Stimulated activated CD4-positive, alpha-beta T cell treated with anti-CD3 and anti-CD28 coated beads, Interleukin-4, amount 100 ng/mL, for 24 hours (primary cell): Measurements from ENCODE around the gene PDCD1LG2.
A peak's percentile ranks its signal among the peaks of the same experiment; 100 is the strongest.
"Not testable (repeated sequence)": the region's sequence is repeated elsewhere in the genome, so short reads cannot be mapped to it uniquely, and the experiment has no call there.

ENCODE experiments used
- DNase-seq: peaks from one replicate; pipeline ENCODE4 v3.0.0-alpha.2; 2020

PDCD1LG2 gene

DNA sequence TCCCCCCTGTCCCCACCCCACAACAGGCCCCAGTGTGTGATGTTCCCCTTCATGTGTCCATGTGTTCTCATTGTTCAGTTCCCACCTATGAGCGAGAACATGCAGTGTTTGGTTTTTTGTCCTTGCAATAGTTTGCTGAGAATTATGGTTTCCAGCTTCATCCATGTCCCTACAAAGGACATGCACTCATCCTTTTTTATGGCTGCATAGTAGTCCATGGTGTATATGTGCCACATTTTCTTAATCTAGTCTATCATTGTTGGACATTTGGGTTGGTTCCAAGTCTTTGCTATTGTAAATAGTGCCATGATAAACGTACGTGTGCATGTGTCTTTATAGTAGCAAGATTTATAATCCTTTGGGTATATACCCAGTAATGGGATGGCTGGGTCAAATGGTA, 15.6 kb upstream of the PDCD1LG2 start:
- not testable (repeated sequence) for DNase-seq

- no peak for DNase-seq
Measured at GRCh38 chr9:5499157-5499556, 11.2 kb upstream of the PDCD1LG2 start.

DNA sequence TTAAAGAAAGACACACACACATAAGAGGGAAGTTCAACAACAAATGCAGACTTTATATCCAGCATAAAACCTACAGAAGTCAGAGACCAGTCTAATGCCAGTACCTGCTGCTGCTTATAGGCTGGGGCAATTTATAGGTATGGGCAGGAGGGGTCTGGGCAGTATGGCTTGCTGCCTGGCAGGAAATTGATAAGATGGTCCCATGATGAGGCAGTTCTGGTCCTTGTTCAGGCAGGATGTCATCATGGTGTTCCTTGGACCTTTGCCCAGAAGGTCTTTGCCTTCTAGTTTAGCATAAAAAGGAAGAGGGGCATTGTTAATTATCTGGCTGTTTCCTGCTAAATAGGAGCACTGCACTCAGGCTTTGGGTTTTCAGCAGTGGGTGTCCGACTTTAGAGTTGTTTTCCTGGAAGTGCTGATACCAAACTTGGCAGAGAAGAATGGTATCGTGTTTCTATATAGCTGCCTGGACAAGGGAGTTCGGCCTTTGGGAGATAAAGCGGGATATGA, 10.4 kb upstream of the PDCD1LG2 start:
- DNase-seq: no peak

DNA sequence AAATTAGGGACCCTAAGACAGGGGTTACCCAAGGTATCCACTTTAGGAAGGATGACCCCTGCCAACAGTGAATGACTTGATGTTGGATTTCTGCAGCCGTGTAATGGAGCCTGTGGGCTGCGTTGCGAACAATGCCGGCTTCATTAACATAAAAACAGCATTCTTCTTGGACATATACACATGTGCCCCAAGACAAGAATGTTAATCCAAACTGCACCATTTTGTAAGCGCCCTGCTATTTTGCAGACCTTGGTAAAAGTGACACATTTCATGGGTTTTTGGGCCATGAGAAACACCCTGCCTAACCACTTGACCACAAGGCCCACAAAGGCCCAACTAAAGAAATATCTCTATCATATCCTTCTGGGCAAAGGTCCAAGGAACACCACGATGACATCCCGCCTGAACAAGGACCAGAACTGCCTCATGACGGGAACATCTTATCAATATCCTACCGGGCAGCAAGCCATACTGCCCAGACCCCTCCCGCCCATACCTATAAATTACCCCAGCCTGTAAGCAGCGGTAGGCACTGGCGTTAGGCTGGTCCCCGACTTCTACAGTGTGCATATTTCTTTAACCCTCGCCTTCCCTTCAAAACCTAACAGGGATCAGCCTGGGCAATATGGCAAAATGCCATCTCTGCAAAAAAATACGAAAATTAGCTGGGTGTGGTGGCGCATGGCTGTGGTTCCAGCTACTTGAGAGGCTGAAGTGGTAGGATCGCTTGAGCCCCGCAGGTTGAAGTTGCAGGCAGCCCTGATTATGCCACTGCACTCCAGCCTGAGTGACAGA, 9.7 kb upstream of the PDCD1LG2 start:
- DNase-seq: no peak

DNA sequence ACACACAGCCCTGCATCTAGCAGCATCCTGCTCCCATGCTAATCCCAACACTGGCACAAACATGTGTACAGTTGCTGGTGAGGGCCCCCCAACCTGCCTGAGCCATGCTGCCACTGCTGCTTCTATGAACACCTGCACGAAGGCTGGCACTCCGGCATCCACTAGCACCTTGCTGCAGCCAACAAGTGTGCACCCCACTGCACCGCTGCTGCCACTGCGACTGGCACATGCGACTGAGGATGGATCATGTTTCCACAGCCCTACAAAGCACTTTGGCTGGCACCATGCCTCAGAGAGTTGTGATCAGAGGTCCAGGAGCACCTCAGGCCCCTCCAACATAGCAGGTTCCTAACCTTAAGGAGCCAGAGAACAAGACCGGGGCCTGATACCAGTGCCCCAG, 7.8 kb upstream of the PDCD1LG2 start:
- DNase-seq: no peak

GRCh38 chr9:5509573-5509972, 758 bp upstream of the PDCD1LG2 start:
- DNase-seq: no peak

DNA sequence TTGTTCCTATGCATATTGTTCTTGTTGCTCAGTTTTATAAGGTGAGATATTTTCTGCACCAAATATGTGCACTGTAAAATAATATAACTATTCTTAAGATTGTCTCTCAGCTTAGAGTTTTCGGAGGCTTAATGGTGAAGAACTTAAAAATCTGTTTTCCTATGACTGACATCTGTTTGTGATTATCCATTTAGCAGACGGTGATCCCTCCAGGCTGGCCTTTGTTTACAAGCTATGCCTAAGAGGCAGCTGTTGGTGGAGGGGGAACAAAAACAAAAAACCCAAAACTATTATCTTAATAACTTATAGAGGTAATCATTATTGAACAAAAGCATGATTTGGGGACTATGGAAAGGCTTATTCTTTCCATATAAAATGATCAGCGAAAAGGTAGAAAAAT, 658 bp downstream of the PDCD1LG2 start:
- DNase-seq: no peak

DNA sequence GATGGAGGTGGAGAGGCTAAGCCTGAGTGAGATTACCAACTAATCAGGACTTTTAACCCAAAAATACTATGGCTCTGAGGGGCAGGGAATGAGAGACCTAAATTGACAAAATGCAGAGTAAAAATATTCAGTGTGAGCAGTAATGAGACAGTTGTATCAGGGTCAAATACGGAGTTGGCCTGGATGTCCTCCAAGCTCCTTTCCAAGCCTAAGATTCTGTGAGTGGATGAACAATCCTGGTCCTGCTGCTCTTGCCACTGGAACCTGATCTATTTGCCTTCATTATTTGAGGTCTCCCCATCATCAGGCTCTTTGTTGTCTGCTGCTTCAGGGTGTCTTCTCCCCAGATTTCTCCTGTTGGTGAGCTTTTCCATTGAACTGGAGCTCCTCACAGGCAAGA, 1.1 kb downstream of the PDCD1LG2 start:
- no peak for DNase-seq

- no peak for DNase-seq
Measured at GRCh38 chr9:5511935-5512580, 1.7 kb downstream of the PDCD1LG2 start.

GRCh38 chr9:5512658-5513452, 2.5 kb downstream of the PDCD1LG2 start:
- DNase-seq: no peak

DNA sequence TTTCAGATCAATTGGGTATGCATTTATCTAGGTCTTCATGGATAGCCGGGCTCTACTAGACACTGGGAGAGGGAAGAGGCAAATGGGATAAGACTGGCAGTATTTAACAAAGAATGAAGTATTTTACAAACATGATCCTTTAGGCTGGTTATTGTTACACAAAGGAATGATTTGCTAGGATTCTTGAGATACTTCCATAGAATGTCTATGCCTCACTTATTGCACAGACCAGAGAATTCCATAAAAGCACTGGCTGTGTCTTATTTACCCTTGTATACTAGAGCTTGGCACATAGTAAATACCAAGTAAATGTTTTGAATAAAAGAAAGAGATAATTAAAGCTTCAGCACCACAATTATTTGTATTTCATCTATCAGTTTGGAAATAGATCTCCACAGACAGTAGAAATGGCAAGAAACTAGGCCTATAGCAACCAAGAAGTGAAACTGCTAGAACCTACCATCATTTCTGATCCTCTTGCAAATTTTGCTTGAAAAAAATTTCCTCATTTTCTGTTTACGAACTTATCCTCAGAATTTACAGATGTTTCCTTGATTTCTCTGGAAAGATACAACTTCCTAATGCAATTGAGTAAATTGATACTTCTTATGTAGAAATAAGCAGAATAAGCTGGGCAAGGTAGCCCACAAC, 3.8 kb downstream of the PDCD1LG2 start:
- no peak for DNase-seq

DNA sequence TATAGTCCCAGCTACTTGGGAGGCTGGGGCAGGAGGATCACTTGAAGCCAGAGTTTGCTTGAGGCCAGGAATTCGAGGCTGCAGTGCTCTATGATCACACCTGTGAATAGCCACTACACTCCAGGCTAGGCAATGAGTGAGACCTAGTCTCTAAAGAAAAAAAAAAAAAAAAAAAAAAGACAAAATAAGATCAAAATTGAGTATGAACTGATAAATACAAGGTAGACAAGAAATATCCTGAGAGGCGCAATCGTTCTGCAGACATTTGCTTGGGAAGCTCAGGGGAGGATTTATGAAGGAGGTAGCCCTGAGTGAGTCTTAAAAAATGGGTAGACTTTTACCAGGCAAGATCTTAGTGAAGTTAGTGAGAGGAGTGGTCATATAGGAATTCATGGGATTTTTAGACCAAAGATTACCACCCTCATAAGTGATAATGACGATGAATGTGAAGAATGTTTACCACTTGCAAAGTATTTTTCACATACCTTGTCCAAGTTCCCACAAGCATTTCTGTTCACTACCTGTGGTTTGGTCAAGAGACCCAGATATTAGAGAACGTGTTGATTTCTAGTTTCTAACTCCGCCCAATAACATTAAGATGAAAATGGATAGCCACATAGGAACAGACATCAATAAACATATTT, 4.4 kb downstream of the PDCD1LG2 start:
- DNase-seq: no peak

DNA sequence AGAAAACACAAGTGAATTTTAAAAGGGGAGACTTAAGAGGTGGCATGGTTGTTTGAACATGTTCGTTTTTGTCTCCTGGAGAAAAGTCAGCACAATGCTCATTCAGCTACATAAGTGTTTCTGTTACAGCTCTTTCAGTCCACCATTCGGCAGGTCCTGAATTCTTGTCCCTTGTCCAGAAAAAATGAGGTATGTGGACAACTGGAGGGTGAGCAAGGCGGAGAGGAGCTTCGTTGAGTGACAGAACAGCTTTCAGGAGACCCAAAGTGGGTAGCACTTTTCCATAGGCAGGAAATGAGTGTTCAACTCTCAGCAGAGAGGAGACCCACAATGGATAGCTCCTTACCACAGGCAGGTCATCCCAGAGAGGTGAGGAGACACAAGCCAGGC, 4.9 kb downstream of the PDCD1LG2 start:
- no peak for DNase-seq

GRCh38 chr9:5516453-5517220, 6.3 kb downstream of the PDCD1LG2 start:
- no peak for DNase-seq

DNA sequence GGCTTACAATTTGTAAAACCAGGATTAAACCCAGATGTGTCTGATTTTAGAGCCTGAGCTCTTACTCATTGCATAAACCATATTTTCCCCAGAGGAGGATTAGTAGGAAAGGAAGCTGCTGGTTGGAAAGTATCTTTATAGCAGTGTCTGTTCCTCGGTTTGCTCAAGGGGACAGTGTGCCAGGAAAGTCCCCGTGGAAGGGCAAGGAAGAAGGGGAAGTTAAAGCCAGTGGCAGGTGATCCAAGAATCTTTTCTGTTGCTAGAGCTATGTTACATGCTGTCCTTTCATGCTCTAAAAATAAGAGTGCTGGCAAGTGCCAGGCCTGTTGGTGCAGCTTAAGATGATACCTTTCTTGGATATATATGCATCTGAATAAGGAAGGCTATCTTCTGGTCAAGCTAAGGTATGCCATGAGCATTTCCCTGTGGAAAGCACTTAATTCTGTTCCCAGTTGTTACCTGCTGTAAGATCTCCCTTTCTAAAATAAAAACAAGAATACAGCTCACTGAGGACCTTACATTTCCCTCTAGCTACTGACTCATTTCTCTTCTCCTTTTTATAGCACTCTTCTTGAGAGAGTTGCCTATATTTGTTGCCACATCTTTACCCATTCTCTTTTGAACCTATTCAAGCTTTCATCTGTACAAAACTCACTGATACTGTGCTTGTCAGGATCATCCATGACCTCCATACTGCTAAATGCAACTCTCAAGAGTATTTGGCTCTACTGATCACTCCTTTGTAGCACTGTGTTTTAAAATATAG, 8.0 kb downstream of the PDCD1LG2 start:
- DNase-seq: no peak

GRCh38 chr9:5518937-5519319, 8.6 kb downstream of the PDCD1LG2 start:
- DNase-seq: peak; percentile 19

DNA sequence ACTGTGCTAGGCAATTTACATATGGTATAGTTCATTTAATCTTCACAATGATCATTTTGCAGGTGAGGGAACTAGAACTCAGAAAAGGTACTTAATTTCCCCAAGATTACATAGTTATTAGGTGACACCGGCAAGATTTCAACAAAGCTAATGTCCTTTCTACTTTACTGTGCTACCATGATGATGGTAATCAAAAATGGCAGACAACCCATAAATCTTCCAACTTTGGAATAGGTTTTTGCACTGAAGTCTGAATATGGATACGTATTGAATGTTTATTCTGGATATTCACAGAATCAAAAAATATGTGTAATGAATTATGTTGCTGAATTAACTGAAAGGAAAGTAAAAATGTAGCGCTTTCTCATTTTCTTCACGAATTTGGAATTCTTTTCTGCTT, 13.8 kb downstream of the PDCD1LG2 start:
- DNase-seq: no peak

GRCh38 chr9:5529683-5530221, 19.4 kb downstream of the PDCD1LG2 start:
- DNase-seq: no peak

- DNase-seq: no peak
Measured at GRCh38 chr9:5531101-5531882, 21.0 kb downstream of the PDCD1LG2 start.

DNA sequence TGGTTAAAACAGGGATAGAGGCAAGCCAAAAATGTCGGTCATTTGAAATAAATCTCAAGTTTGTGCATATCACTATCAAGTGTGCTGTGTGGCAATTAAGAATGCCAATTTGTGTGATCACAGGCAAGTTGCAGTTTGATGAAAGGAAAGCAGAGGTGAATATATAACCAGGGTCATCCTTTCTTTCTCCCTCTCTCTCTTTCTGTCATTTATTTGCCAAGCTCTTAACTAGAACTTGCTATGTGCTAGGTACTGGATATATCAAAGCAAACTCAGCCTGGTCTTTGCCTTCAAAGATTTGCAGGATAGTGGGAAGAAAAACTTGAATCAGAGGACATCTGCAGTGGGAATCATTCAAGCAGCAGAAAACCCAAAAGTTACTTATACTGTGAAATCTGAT, 22.0 kb downstream of the PDCD1LG2 start:
- DNase-seq: no peak
